AG04449 (cell line): ENCODE results near the gene ANXA2.
A peak's percentile ranks its signal among the peaks of the same experiment; 100 is the strongest.

ENCODE experiments used
- CTCF ChIA-PET: fragments of 350-600 bp; formaldehyde crosslinking; extraction: SDS; loops from one replicate; lab custom pipeline; 2021; ENCODE audit warnings: antibody characterized with exemption; lab: Yijun Ruan, JAX
- POLR2A ChIA-PET: fragments of 400-600, 350-600 bp; formaldehyde crosslinking; extraction: SDS; loops from one replicate; lab custom pipeline; 2020; ENCODE audit warnings: antibody characterized with exemption, inconsistent platforms; lab: Yijun Ruan, JAX
- DNase-seq: peaks from one replicate; pipeline ENCODE4 v3.0.0-alpha.2; 2010; ENCODE audit warnings: low read depth, low spot score
- H3K4me3 ChIP-seq: 2 replicates; pipeline ENCODE4 v1.5.1; 2011; ENCODE audit warnings: low read depth, mild to moderate bottlenecking, control low read depth, low read length
- CTCF ChIP-seq: IDR thresholded peaks from one replicate; pipeline ENCODE4 v1.5.1; 2011; ENCODE audit warnings: mild to moderate bottlenecking, moderate library complexity, low read length, control low read depth, inconsistent platforms; ENCODE audit not compliant: insufficient read depth; ENCODE audit errors: missing control alignments

ANXA2 gene

DNA sequence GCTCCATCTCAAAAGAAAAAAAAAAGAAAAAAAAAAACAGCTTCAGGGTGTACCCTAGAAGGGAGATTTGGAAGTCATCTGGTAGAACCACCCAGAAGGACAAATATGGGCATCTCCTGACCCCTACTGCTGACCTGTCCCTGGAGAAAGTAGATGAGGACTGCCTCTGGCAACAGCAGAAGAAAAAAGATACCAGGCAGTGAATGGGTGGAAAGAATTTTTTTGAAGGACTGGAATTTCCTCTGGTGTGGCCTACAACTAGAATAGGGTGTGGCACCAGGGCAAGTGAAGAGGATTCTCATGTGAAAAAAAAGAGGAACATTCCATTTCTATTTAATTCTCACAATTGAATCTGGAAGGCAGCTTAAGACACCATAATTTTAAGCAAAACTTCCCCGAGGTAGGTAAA, 3.1 kb downstream of the ANXA2 start:
- H3K4me3 ChIP-seq: peak overlapping the region; percentile 73
- ChIA-PET POLR2A (interaction anchor here (0.5 to 6.1 kb wide), 12 partner anchors 6 to 126 kb away, joined by 3 to 40 read pairs (median 18); no protein-coding TSS in a partner anchor), CTCF (interaction anchor here (0.6 to 4.6 kb wide), 7 partner anchors 33 to 126 kb away, joined by 3 to 20 read pairs (median 3); no protein-coding TSS in a partner anchor)
- TF ChIP-seq CTCF: no peak
- no peak for DNase-seq

DNA sequence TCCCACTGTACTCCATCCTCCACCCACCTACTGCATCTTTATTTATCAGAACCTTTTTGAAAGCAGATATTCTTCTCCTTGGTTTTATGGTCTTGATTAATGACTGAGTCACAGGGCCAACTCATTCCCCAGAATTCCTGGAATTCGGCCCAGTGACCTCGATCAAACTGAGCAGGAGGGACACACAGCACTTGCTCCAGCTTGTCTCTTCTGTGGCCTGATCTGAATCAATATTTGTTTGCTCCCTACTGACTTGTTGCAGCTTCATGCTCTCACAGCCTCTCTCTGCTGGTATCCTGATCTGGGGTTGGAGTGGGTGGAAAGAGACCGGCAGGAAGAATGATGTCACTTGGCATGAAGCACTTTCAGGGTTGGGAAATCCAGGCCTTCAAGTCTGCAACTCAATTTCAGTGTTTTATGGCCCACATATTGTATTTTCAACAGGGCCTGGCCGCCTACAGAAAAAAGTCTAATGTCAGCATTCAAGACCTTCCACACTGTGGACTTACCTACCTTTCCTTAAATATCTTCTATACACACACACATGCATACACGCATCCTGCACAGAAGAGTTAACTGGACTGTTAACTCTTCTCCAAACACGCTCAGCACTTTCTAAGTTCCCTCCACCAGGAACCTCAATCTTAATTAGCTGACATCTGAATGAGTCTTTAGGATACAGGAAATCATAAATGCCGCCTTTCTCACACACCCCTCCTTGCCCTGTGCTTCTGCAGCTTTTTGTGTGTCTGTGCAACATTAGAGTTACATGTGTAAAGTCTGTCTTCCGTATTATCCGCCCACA, 4.6 kb downstream of the ANXA2 start:
- POLR2A ChIA-PET: interaction anchor here (0.6 to 6.1 kb wide), 18 partner anchors 8 to 1622 kb away, joined by 3 to 40 read pairs (median 4); no protein-coding TSS in a partner anchor

GRCh38 chr15:60392601-60392985, 5.2 kb downstream of the ANXA2 start:
- peak overlapping the region; percentile 73 for H3K4me3 ChIP-seq
- CTCF ChIA-PET: interaction anchor here (0.9 to 4.6 kb wide), 2 partner anchors 11 to 51 kb away, joined by 4 to 20 read pairs; no protein-coding TSS in a partner anchor
- TF ChIP-seq CTCF: no peak
- POLR2A ChIA-PET: interaction anchor here (0.6 to 6.1 kb wide), 15 partner anchors 8 to 1622 kb away, joined by 3 to 40 read pairs (median 4); no protein-coding TSS in a partner anchor
- DNase-seq: no peak

More for the DNA sequence above, 4.6 kb downstream of the ANXA2 start:
- no peak for TF ChIP-seq CTCF
- H3K4me3 ChIP-seq: peak overlapping the region; percentile 73
- CTCF ChIA-PET: interaction anchor here (0.9 to 4.6 kb wide), 6 partner anchors 11 to 128 kb away, joined by 3 to 20 read pairs (median 4); no protein-coding TSS in a partner anchor
- peak; percentile 78 for DNase-seq

GRCh38 chr15:60391722-60392315, 6.0 kb downstream of the ANXA2 start:
- no peak for TF ChIP-seq CTCF
- H3K4me3 ChIP-seq: peak overlapping the region; percentile 50
- DNase-seq: no peak
- ChIA-PET POLR2A (interaction anchor here (2.2 to 6.1 kb wide), 4 partner anchors 9 to 52 kb away, joined by 6 to 40 read pairs (median 30); no protein-coding TSS in a partner anchor), CTCF (interaction anchor here (0.9 to 1.4 kb wide), 3 partner anchors 33 to 701 kb away, joined by 4 read pairs; no protein-coding TSS in a partner anchor)

DNA sequence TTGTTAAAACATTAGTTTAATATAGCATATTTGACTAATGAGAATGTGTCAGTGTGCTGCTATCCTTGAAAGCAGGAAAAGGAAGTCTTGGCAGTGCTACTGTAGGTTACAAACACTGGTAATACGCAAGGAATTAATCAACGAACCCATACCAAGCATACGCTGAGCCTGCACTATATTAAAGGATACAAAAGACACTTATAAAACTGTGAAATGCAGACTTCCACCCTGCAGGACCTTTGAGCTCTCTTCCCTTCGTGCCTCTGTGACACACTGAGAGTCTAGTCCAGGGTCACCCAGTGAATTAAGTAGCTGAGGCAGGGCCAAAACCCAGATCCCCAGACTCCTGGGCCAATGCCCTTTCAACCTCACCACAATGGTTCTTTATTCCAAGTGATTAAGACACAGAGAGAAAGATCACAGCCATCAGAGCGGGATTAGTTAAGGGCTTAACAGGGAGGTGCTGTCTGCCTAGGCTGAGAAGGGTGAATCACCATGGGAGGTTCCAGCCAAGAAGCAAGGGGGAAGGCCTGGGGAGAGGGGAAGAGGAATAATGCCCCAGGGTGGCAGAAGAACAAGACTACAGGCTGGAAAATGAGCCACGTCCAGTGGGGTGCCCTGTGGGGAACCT, 6.8 kb downstream of the ANXA2 start:
- no peak for TF ChIP-seq CTCF
- ChIA-PET POLR2A (interaction anchor here (1.0 to 6.1 kb wide), 5 partner anchors 9 to 74 kb away, joined by 3 to 40 read pairs (median 29); no protein-coding TSS in a partner anchor), CTCF (interaction anchor here (0.9 to 1.4 kb wide), 3 partner anchors 32 to 700 kb away, joined by 4 read pairs; no protein-coding TSS in a partner anchor)
- no peak for DNase-seq
- peak overlapping the region; percentile 50 for H3K4me3 ChIP-seq
